ENCODE measurements around the gene NECTIN2. TPM values are rescaled to one million over a fixed set of nuclear protein-coding genes. Genes with fewer than 3 reads are reported as not detected.

Gene NECTIN2
- total RNA-seq, 1 donor from 2014 or later = 0.35 TPM

GRCh38 chr19:44872661-44873060 is 26.6 kb downstream of the NECTIN2 start:
- DNase-seq (no peak), ATAC-seq (ENCODE audit: low read depth) (no peak)
- intact Hi-C loops (cut with micrococcal nuclease) = no loop called here
- TF ChIP-seq CTCF (IDR thresholded peaks at IDR 0.05) = no peak
- Mint-ChIP-seq H3K27ac (no peak overlapping the region), H3K36me3 (ENCODE audit: low read depth) (no peaks in the 10 kb centered on the region), H3K9me3 (no peaks in the 10 kb centered on the region), H3K27me3 (peaks cover 9% of the 10 kb centered on the region), H3K4me3 (no peak overlapping the region), H3K4me1 (no peaks in the 10 kb centered on the region)
- POLR2A ChIA-PET = no interaction called here
- CTCF ChIA-PET = no interaction called here

GRCh38 chr19:44874317-44874716 is 28.2 kb downstream of the NECTIN2 start:
- peaks cover 9% of the 10 kb centered on the region for H3K27me3 Mint-ChIP-seq
- intact Hi-C loops (cut with micrococcal nuclease) = no loop called here
- DNase-seq (no peak), ATAC-seq (ENCODE audit: low read depth) (no peak)
- H3K4me3 Mint-ChIP-seq = no peak overlapping the region
- no peak overlapping the region for H3K27ac Mint-ChIP-seq
- no peaks in the 10 kb centered on the region for H3K36me3 Mint-ChIP-seq (ENCODE audit: low read depth)
- no peaks in the 10 kb centered on the region for H3K9me3 Mint-ChIP-seq
- CTCF ChIA-PET = no interaction called here
- TF ChIP-seq CTCF (IDR thresholded peaks at IDR 0.05) = no peak
- POLR2A ChIA-PET = no interaction called here
- H3K4me1 Mint-ChIP-seq = no peaks in the 10 kb centered on the region

- DNase-seq (no peak), ATAC-seq (ENCODE audit: low read depth) (no peak)
- Mint-ChIP-seq H3K36me3 (ENCODE audit: low read depth) (no peaks in the 10 kb centered on the region), H3K4me3 (no peak overlapping the region), H3K4me1 (no peaks in the 10 kb centered on the region), H3K9me3 (no peaks in the 10 kb centered on the region), H3K27me3 (peaks cover 8% of the 10 kb centered on the region), H3K27ac (no peak overlapping the region)
- CTCF ChIA-PET = no interaction called here
- intact Hi-C loops (cut with micrococcal nuclease) = no loop called here
- no peak for TF ChIP-seq CTCF (IDR thresholded peaks at IDR 0.05)
- POLR2A ChIA-PET = no interaction called here
Observed at GRCh38 chr19:44875666-44876451, 29.8 kb downstream of the NECTIN2 start.

GRCh38 chr19:44876930-44877535 is 30.9 kb downstream of the NECTIN2 start:
- H3K4me3 Mint-ChIP-seq = no peak overlapping the region
- H3K9me3 Mint-ChIP-seq = no peaks in the 10 kb centered on the region
- H3K36me3 Mint-ChIP-seq (ENCODE audit: low read depth) = no peaks in the 10 kb centered on the region
- ChIA-PET CTCF (no interaction called here), POLR2A (interaction anchor here (0.6 kb wide), 1 partner anchor 434 kb away, joined by 3 read pairs; no protein-coding TSS in a partner anchor)
- DNase-seq (no peak), ATAC-seq (ENCODE audit: low read depth) (no peak)
- no peak for TF ChIP-seq CTCF (IDR thresholded peaks at IDR 0.05)
- H3K27me3 Mint-ChIP-seq = peaks cover 10% of the 10 kb centered on the region
- intact Hi-C loops (cut with micrococcal nuclease) = no loop called here
- H3K27ac Mint-ChIP-seq = no peak overlapping the region
- H3K4me1 Mint-ChIP-seq = no peaks in the 10 kb centered on the region

- no peaks in the 10 kb centered on the region for H3K36me3 Mint-ChIP-seq (ENCODE audit: low read depth)
- intact Hi-C loops (cut with micrococcal nuclease) = no loop called here
- peaks cover 8% of the 10 kb centered on the region for H3K27me3 Mint-ChIP-seq
- ATAC-seq (ENCODE audit: low read depth) (no peak), DNase-seq (no peak)
- H3K4me3 Mint-ChIP-seq = no peak overlapping the region
- no peaks in the 10 kb centered on the region for H3K4me1 Mint-ChIP-seq
- CTCF ChIA-PET = no interaction called here
- POLR2A ChIA-PET = no interaction called here
- no peaks in the 10 kb centered on the region for H3K9me3 Mint-ChIP-seq
- H3K27ac Mint-ChIP-seq = no peak overlapping the region
- TF ChIP-seq CTCF (IDR thresholded peaks at IDR 0.05) = no peak
Observed at GRCh38 chr19:44878120-44878865, 32.2 kb downstream of the NECTIN2 start.

Measured in activated B cell treated with CpG ODN at 0.5 μM for 24 hours (primary cell).